ENCODE results near the gene ALDH1L1.
A peak's percentile ranks its signal among the peaks of the same experiment; 100 is the strongest.

Gene ALDH1L1

DNA sequence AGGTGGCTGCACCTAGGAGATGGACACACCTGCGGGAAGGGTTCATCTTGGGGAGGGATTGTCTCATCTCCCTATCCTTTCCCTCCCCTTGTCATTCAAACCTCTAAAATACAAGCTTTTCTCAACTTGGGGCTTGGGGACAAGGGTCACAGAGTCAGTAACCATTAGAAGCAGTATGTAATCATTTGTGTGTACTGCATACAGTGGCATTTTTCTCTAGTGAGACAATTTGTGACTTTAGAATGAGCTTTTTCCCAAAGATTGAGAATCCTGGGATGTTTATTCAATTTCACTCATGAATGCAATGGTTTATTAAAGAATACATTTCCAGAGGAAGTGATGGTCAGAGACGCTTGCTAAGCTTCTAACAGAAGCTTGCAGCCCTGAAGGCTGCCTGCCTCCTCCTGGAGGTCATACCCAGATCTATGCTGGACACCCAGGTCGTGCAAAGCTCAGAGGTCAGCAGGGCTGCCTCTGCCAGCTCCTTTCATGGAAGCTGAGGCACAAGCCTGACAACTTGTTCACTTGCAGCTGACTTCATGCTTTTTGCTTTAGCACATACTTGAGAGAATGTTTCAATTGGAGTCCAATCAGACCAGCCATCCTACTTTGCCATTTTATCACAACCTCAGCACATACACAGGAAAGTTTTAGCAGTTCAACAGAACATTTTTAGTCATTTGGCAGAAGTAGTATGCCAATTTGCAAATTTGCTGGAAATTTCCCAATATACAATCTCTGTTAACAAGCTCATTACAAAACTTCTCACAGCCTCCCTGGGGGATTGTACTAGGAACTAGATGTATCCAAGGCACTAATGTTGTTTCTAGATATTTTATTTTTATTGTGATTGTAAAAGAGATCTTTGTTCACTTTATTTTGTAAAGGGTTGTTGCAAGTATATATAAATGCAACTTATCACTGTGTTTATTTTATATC lies 25.6 kb upstream of the ALDH1L1 start:
- H3K4me1 ChIP-seq = no peaks in the 10 kb centered on the region
- no peak for DNase-seq (ENCODE audit: low spot score in 2 of 2)
- H3K27me3 ChIP-seq (ENCODE audit: low read depth) = no peaks in the 10 kb centered on the region
- H3K9me3 ChIP-seq = no peaks in the 10 kb centered on the region
- no peak overlapping the region for H3K4me3 ChIP-seq
- H3K36me3 ChIP-seq (replicated peaks) = no peaks in the 10 kb centered on the region
- in situ Hi-C loops (cut with MboI; ENCODE audit: low sequenced_read_pairs) = no loop called here

- no peaks in the 10 kb centered on the region for H3K36me3 ChIP-seq (replicated peaks)
- DNase-seq (ENCODE audit: low spot score in 2 of 2) = no peak
- H3K4me1 ChIP-seq = no peaks in the 10 kb centered on the region
- H3K27me3 ChIP-seq (ENCODE audit: low read depth) = no peaks in the 10 kb centered on the region
- H3K9me3 ChIP-seq = no peaks in the 10 kb centered on the region
- in situ Hi-C loops (cut with MboI; ENCODE audit: low sequenced_read_pairs) = no loop called here
- no peak overlapping the region for H3K4me3 ChIP-seq
Measured at GRCh38 chr3:126202680-126203079, 22.3 kb upstream of the ALDH1L1 start.

GRCh38 chr3:126202276-126202675 lies 21.9 kb upstream of the ALDH1L1 start:
- H3K4me3 ChIP-seq = no peak overlapping the region

DNA sequence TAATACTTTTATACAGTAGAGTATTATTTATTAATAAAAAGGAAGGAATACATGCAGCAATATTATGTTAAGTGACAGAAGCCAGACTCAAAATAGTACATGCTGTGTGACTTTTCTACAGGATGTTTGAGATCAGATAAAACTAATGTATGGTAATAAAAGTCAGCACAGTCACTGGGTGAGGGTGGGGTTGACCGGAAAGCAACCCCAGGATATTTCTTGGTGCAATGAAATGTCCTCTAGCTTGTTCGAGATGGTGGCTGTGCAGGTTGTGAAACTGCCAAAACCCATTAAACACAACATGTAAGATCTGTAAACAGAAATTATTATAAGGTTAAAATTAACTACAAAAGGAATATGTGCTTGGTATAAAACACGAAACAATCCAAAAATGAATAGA lies 20.8 kb upstream of the ALDH1L1 start:
- Histone ChIP-seq H3K27me3 (ENCODE audit: low read depth) (no peaks in the 10 kb centered on the region), H3K36me3 (replicated peaks) (no peaks in the 10 kb centered on the region), H3K9me3 (peaks cover 3% of the 10 kb centered on the region; the same call in 1 of the 2 replicates), H3K4me1 (no peaks in the 10 kb centered on the region), H3K4me3 (no peak overlapping the region)
- in situ Hi-C loops (cut with MboI; ENCODE audit: low sequenced_read_pairs) = no loop called here
- DNase-seq (ENCODE audit: low spot score in 2 of 2) = no peak

More at GRCh38 chr3:126202276-126202675, 21.9 kb upstream of the ALDH1L1 start:
- Histone ChIP-seq H3K9me3 (no peaks in the 10 kb centered on the region; the same call in 1 of the 2 replicates), H3K36me3 (replicated peaks) (no peaks in the 10 kb centered on the region), H3K27me3 (ENCODE audit: low read depth) (no peaks in the 10 kb centered on the region), H3K4me1 (no peaks in the 10 kb centered on the region)
- DNase-seq (ENCODE audit: low spot score in 2 of 2) = no peak
- in situ Hi-C loops (cut with MboI; ENCODE audit: low sequenced_read_pairs) = no loop called here

DNA sequence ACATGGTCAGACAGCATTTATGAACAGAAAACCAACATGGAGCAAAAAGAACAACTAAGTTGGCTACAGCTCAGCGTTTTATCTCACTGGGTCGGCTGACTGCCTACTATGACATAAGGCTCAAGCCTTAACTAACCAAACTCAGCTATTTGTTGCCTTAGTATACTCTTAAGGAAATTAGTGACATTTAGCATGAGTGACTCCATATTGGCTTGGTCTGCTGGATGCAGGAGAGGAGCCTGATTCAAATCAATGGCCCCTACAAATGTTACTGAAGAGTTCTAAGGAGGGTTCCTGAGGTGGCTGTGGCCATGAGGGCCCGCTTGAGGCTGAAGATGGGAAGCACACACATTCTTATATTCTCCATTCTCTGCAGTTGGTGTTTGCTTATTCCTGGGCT lies 20.1 kb upstream of the ALDH1L1 start:
- Histone ChIP-seq H3K27me3 (ENCODE audit: low read depth) (no peaks in the 10 kb centered on the region), H3K4me1 (no peaks in the 10 kb centered on the region), H3K4me3 (no peak overlapping the region), H3K36me3 (replicated peaks) (no peaks in the 10 kb centered on the region), H3K9me3 (peaks cover 6% of the 10 kb centered on the region; the same call in 1 of the 2 replicates)
- DNase-seq (ENCODE audit: low spot score in 2 of 2) = no peak
- in situ Hi-C loops (cut with MboI; ENCODE audit: low sequenced_read_pairs) = no loop called here

DNA sequence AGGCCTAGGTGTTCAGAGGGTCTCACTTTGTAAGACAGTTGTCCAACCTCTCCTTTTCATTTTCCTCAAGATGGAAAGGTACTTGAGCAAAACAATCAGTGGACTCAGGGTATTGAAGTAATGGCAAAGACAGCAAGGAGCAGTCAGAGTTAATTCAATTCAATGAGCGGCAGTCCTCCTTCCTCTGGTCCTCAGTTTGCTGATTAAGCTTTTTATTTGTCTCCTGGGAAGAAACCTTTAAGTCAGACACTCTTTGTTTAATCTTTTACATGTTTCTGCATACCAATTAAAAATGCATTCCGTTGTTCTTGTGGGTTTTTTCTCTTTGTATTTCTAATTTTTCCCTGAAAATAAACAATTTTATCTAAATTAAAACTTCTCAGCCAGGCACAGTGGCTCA lies 18.9 kb upstream of the ALDH1L1 start:
- no peaks in the 10 kb centered on the region for H3K36me3 ChIP-seq (replicated peaks)
- peaks cover 14% of the 10 kb centered on the region for H3K9me3 ChIP-seq
- H3K27me3 ChIP-seq (ENCODE audit: low read depth) = no peaks in the 10 kb centered on the region
- in situ Hi-C loops (cut with MboI; ENCODE audit: low sequenced_read_pairs) = no loop called here
- no peak overlapping the region for H3K4me3 ChIP-seq
- no peaks in the 10 kb centered on the region for H3K4me1 ChIP-seq
- DNase-seq (ENCODE audit: low spot score in 2 of 2) = no peak

DNA sequence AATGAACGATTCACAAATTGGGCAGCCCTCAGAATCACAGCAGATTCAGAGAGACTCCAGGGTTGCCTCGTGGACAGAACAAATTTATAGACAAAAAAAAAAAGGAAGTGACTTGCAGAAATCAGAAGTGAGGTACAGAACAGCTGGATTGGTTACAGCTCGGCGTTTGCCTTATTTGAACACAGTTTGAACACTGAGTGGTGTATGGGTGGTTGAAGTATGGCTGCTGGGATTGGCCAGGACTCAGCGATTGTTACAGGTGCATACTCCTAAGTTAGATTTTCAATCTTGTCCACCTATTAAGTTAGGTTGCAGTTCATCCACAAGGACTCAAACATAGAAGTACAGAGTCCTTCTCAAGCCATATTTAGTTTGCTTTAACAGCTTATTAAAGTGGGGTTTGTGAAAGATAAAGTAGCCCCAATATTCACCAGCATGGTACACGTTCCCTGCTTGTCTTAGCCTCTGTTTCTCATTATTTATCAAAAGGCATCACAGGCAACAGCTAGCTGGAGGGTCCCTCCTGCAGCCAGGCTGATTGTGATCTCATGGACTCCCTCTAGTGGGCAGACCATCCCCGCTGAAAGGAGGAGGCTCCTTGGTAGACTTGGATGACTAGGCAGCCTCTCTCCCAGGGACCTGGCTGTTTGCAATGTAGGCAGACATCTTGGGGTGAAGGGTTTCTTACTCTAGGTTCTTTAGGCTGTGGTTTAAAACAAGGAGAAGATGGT lies 17.6 kb upstream of the ALDH1L1 start:
- Histone ChIP-seq H3K4me3 (no peak overlapping the region), H3K9me3 (peaks cover 21% of the 10 kb centered on the region), H3K36me3 (replicated peaks) (no peaks in the 10 kb centered on the region), H3K27me3 (ENCODE audit: low read depth) (no peaks in the 10 kb centered on the region), H3K4me1 (no peaks in the 10 kb centered on the region)
- in situ Hi-C loops (cut with MboI; ENCODE audit: low sequenced_read_pairs) = no loop called here
- DNase-seq (ENCODE audit: low spot score in 2 of 2) = peak; percentile 59 to 76

GRCh38 chr3:126197343-126197742 lies 17.0 kb upstream of the ALDH1L1 start:
- peaks cover 22% of the 10 kb centered on the region for H3K9me3 ChIP-seq
- in situ Hi-C loops (cut with MboI; ENCODE audit: low sequenced_read_pairs) = no loop called here
- no peak overlapping the region for H3K4me3 ChIP-seq
- no peaks in the 10 kb centered on the region for H3K36me3 ChIP-seq (replicated peaks)
- no peaks in the 10 kb centered on the region for H3K27me3 ChIP-seq (ENCODE audit: low read depth)
- no peaks in the 10 kb centered on the region for H3K4me1 ChIP-seq
- DNase-seq (ENCODE audit: low spot score in 2 of 2) = no peak

- Histone ChIP-seq H3K9me3 (peaks cover 22% of the 10 kb centered on the region), H3K36me3 (replicated peaks) (no peaks in the 10 kb centered on the region), H3K4me3 (no peak overlapping the region), H3K4me1 (no peaks in the 10 kb centered on the region), H3K27me3 (ENCODE audit: low read depth) (no peaks in the 10 kb centered on the region)
- no peak for DNase-seq (ENCODE audit: low spot score in 2 of 2)
- in situ Hi-C loops (cut with MboI; ENCODE audit: low sequenced_read_pairs) = no loop called here
Measured at GRCh38 chr3:126194713-126195305, 14.4 kb upstream of the ALDH1L1 start.

DNA sequence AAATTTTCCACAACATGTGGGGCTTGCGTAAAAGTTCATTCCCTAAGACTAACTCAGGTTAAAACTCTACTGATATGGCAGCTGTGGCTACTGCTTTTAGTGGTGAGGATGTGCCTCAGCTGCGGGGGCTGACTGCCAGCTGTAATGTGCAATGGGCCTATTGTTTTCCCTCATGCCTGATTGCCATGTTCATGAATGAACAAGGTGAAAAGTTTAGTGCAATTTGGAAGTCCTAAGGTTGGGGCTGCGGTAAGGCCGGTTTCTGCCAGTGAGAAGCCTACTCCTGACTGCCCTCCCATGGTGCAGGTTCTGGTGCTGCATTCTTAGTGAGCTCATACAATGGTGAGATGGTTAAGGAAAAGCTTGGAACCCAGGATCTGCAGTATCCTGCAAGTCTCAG lies 10.9 kb upstream of the ALDH1L1 start:
- no peak for DNase-seq (ENCODE audit: low spot score in 2 of 2)
- Histone ChIP-seq H3K9me3 (peaks cover 19% of the 10 kb centered on the region), H3K36me3 (replicated peaks) (no peaks in the 10 kb centered on the region), H3K27me3 (ENCODE audit: low read depth) (no peaks in the 10 kb centered on the region), H3K4me1 (no peaks in the 10 kb centered on the region), H3K4me3 (no peak overlapping the region)
- in situ Hi-C loops (cut with MboI; ENCODE audit: low sequenced_read_pairs) = no loop called here

GRCh38 chr3:126187920-126188319 lies 7.5 kb upstream of the ALDH1L1 start:
- Histone ChIP-seq H3K4me3 (no peak overlapping the region), H3K36me3 (replicated peaks) (no peaks in the 10 kb centered on the region), H3K4me1 (no peaks in the 10 kb centered on the region), H3K27me3 (ENCODE audit: low read depth) (no peaks in the 10 kb centered on the region), H3K9me3 (no peaks in the 10 kb centered on the region)
- no peak for DNase-seq (ENCODE audit: low spot score in 2 of 2)
- in situ Hi-C loops (cut with MboI; ENCODE audit: low sequenced_read_pairs) = no loop called here

- Histone ChIP-seq H3K9me3 (no peaks in the 10 kb centered on the region), H3K4me3 (no peak overlapping the region), H3K36me3 (replicated peaks) (no peaks in the 10 kb centered on the region), H3K27me3 (ENCODE audit: low read depth) (no peaks in the 10 kb centered on the region), H3K4me1 (no peaks in the 10 kb centered on the region)
- in situ Hi-C loops (cut with MboI; ENCODE audit: low sequenced_read_pairs) = no loop called here
- DNase-seq (ENCODE audit: low spot score in 2 of 2) = no peak
Measured at GRCh38 chr3:126186749-126187148, 6.4 kb upstream of the ALDH1L1 start.

DNA sequence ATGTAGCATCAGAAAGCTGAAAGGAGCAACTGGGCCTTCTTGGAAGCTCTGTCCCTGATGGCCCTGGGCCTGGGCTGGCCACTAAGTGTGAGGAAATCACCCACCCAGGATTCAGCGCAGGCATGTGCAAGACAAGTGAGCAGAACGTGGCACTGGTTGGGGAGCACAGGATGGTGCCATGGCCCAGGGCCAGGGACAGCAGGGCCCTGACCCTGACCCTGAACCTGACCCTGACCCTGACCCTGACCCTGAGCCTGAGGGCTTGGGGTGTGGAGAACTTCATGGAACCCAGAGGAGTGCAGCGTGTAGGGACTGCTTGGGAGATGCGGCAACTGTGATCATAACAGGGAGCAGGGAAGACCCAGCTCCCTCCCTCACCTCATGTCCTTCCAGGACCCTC lies 5.9 kb upstream of the ALDH1L1 start:
- H3K4me1 ChIP-seq = no peaks in the 10 kb centered on the region
- no peak for DNase-seq (ENCODE audit: low spot score in 2 of 2)
- no peak overlapping the region for H3K4me3 ChIP-seq
- in situ Hi-C loops (cut with MboI; ENCODE audit: low sequenced_read_pairs) = no loop called here
- no peaks in the 10 kb centered on the region for H3K27me3 ChIP-seq (ENCODE audit: low read depth)
- H3K9me3 ChIP-seq = no peaks in the 10 kb centered on the region
- H3K36me3 ChIP-seq (replicated peaks) = no peaks in the 10 kb centered on the region

Data from HAP-1 (cell line).